ENCODE data around the gene RIC1. TPM values are rescaled to one million over a fixed set of nuclear protein-coding genes. Genes with fewer than 3 reads are reported as not detected.
"Not testable (repeated sequence)": the region's sequence is repeated elsewhere in the genome, so short reads cannot be mapped to it uniquely, and the experiment has no call there.

The RIC1 gene
- total and polyA plus RNA-seq, 2 donors (not counting 1 experiment from before 2014, with no cell fraction given): 38.9 to 43.1 TPM

- H3K9me3 ChIP-seq (ENCODE audit: control insufficient read depth, insufficient read depth, low read depth, low read length): no peaks in the 10 kb centered on the region
- no peaks in the 10 kb centered on the region for H3K79me2 ChIP-seq (ENCODE audit: control insufficient read depth, insufficient read depth, low read length)
- no peaks in the 10 kb centered on the region for H3K27me3 ChIP-seq (ENCODE audit: control insufficient read depth, insufficient read depth, low read length)
- H3K4me3 ChIP-seq (replicated peaks in 1 of 4; ENCODE audit: control extremely low read depth in 1 of 4, insufficient read depth in 1 of 4, low read depth in 3 of 4, low read length in 4 of 4): no peak overlapping the region
- no peak overlapping the region for H3K27ac ChIP-seq (ENCODE audit: insufficient read depth, low read length)
- DNase-seq (ENCODE audit: low read depth in 2 of 2): no peak
- no peak overlapping the region for H2AFZ ChIP-seq (ENCODE audit: low read length)
- H3K4me2 ChIP-seq (ENCODE audit: extremely low read depth, insufficient read depth, low read length): no peak overlapping the region
- TF ChIP-seq CTCF (conservative IDR thresholded peaks at IDR 0.05 in 1 of 2, IDR thresholded peaks at IDR 0.05 in 1 of 2; ENCODE audit: low read depth in 1 of 2, low read length in 2 of 2) (no peak), EZH2 (IDR thresholded peaks at IDR 0.05; ENCODE audit: low read length, missing control alignments) (no peak)
- no peaks in the 10 kb centered on the region for H4K20me1 ChIP-seq (ENCODE audit: control insufficient read depth, extremely low read depth, insufficient read depth, low read length)
- peaks cover 3% of the 10 kb centered on the region for H3K36me3 ChIP-seq (ENCODE audit: control insufficient read depth, insufficient read depth, low read length)
- H3K9ac ChIP-seq (ENCODE audit: insufficient read depth, low read length): no peak overlapping the region
- H3K4me1 ChIP-seq (ENCODE audit: control insufficient read depth, extremely low read depth, insufficient read depth, low read length): no peaks in the 10 kb centered on the region
Measured at GRCh38 chr9:5778805-5779204, 149.9 kb downstream of the RIC1 start.

- not testable (repeated sequence) for H3K27me3 ChIP-seq (ENCODE audit: control insufficient read depth, insufficient read depth, low read length); H3K36me3 ChIP-seq (ENCODE audit: control insufficient read depth, insufficient read depth, low read length); H3K27ac ChIP-seq (ENCODE audit: insufficient read depth, low read length); H3K9ac ChIP-seq (ENCODE audit: insufficient read depth, low read length); H3K9me3 ChIP-seq (ENCODE audit: control insufficient read depth, insufficient read depth, low read depth, low read length); H3K4me3 ChIP-seq (replicated peaks in 1 of 4; ENCODE audit: control extremely low read depth in 1 of 4, insufficient read depth in 1 of 4, low read depth in 3 of 4, low read length in 4 of 4); H3K4me2 ChIP-seq (ENCODE audit: extremely low read depth, insufficient read depth, low read length); H2AFZ ChIP-seq (ENCODE audit: low read length); H3K79me2 ChIP-seq (ENCODE audit: control insufficient read depth, insufficient read depth, low read length); DNase-seq (ENCODE audit: low read depth in 2 of 2); H3K4me1 ChIP-seq (ENCODE audit: control insufficient read depth, extremely low read depth, insufficient read depth, low read length); H4K20me1 ChIP-seq (ENCODE audit: control insufficient read depth, extremely low read depth, insufficient read depth, low read length)
Measured at GRCh38 chr9:5779705-5780218, 150.9 kb downstream of the RIC1 start.

DNA sequence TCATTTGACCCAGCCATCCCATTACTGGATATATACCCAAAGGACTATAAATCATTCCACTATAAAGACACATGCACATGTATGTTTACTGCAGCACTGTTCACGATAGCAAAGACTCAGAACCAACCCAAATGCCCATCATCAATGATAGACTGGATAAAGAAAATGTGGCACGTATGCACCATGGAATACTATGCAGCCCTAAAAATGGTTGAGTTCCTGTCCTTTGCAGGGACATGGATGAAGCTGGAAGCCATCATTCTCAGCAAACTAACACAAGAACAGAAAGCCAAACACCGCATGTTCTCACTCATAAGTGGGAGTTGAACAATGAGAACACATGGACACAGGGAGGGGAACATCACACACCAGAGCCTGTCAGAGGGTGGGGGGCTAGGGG is 154.5 kb downstream of the RIC1 start:
- H2AFZ ChIP-seq (ENCODE audit: low read length); H3K36me3 ChIP-seq (ENCODE audit: control insufficient read depth, insufficient read depth, low read length); H3K27ac ChIP-seq (ENCODE audit: insufficient read depth, low read length); H3K79me2 ChIP-seq (ENCODE audit: control insufficient read depth, insufficient read depth, low read length); H3K4me1 ChIP-seq (ENCODE audit: control insufficient read depth, extremely low read depth, insufficient read depth, low read length); DNase-seq (ENCODE audit: low read depth in 2 of 2); H3K9me3 ChIP-seq (ENCODE audit: control insufficient read depth, insufficient read depth, low read depth, low read length); H4K20me1 ChIP-seq (ENCODE audit: control insufficient read depth, extremely low read depth, insufficient read depth, low read length); H3K4me2 ChIP-seq (ENCODE audit: extremely low read depth, insufficient read depth, low read length); H3K27me3 ChIP-seq (ENCODE audit: control insufficient read depth, insufficient read depth, low read length); H3K9ac ChIP-seq (ENCODE audit: insufficient read depth, low read length); H3K4me3 ChIP-seq (replicated peaks in 1 of 4; ENCODE audit: control extremely low read depth in 1 of 4, insufficient read depth in 1 of 4, low read depth in 3 of 4, low read length in 4 of 4): not testable (repeated sequence)

GRCh38 chr9:5783982-5784381 is 155.1 kb downstream of the RIC1 start:
- no peak for TF ChIP-seq EZH2 (IDR thresholded peaks at IDR 0.05; ENCODE audit: low read length, missing control alignments)
- no peak for TF ChIP-seq CTCF (conservative IDR thresholded peaks at IDR 0.05 in 1 of 2, IDR thresholded peaks at IDR 0.05 in 1 of 2; ENCODE audit: low read depth in 1 of 2, low read length in 2 of 2)
- Histone ChIP-seq H3K4me2 (ENCODE audit: extremely low read depth, insufficient read depth, low read length) (no peak overlapping the region), H3K27ac (ENCODE audit: insufficient read depth, low read length) (no peak overlapping the region), H3K4me3 (replicated peaks in 1 of 4; ENCODE audit: control extremely low read depth in 1 of 4, insufficient read depth in 1 of 4, low read depth in 3 of 4, low read length in 4 of 4) (no peak overlapping the region), H3K9me3 (ENCODE audit: control insufficient read depth, insufficient read depth, low read depth, low read length) (no peaks in the 10 kb centered on the region), H3K9ac (ENCODE audit: insufficient read depth, low read length) (no peak overlapping the region), H3K4me1 (ENCODE audit: control insufficient read depth, extremely low read depth, insufficient read depth, low read length) (peaks cover 7% of the 10 kb centered on the region), H2AFZ (ENCODE audit: low read length) (no peak overlapping the region), H3K79me2 (ENCODE audit: control insufficient read depth, insufficient read depth, low read length) (no peaks in the 10 kb centered on the region), H3K36me3 (ENCODE audit: control insufficient read depth, insufficient read depth, low read length) (no peaks in the 10 kb centered on the region), H3K27me3 (ENCODE audit: control insufficient read depth, insufficient read depth, low read length) (no peaks in the 10 kb centered on the region), H4K20me1 (ENCODE audit: control insufficient read depth, extremely low read depth, insufficient read depth, low read length) (no peaks in the 10 kb centered on the region)
- peak in 1 of 2 donors; percentile 59 for DNase-seq (ENCODE audit: low read depth in 2 of 2)
